Rectal smooth muscle tissue (tissue), 1 donor: Measurements from ENCODE around the gene PER3.

Source experiments
- H3K27ac ChIP-seq: one replicate; pipeline ENCODE4 v1.7.0; 2013; ENCODE audit warnings: low read depth, low read length, inconsistent platforms
- H3K27me3 ChIP-seq: one replicate; pipeline ENCODE4 v1.7.0; 2013; ENCODE audit warnings: low read length; ENCODE audit not compliant: control insufficient read depth, insufficient read depth
- H3K36me3 ChIP-seq: one replicate; pipeline ENCODE4 v1.7.0; 2013; ENCODE audit warnings: low read length; ENCODE audit not compliant: control insufficient read depth, insufficient read depth
- H3K4me1 ChIP-seq: one replicate; pipeline ENCODE4 v1.7.0; 2013; ENCODE audit warnings: low read length; ENCODE audit not compliant: control insufficient read depth, insufficient read depth
- H3K4me3 ChIP-seq: one replicate; pipeline ENCODE4 v1.7.0; 2013; ENCODE audit warnings: low read length
- H3K9ac ChIP-seq: one replicate; pipeline ENCODE4 v1.7.0; 2013; ENCODE audit warnings: low read length

PER3 gene

DNA sequence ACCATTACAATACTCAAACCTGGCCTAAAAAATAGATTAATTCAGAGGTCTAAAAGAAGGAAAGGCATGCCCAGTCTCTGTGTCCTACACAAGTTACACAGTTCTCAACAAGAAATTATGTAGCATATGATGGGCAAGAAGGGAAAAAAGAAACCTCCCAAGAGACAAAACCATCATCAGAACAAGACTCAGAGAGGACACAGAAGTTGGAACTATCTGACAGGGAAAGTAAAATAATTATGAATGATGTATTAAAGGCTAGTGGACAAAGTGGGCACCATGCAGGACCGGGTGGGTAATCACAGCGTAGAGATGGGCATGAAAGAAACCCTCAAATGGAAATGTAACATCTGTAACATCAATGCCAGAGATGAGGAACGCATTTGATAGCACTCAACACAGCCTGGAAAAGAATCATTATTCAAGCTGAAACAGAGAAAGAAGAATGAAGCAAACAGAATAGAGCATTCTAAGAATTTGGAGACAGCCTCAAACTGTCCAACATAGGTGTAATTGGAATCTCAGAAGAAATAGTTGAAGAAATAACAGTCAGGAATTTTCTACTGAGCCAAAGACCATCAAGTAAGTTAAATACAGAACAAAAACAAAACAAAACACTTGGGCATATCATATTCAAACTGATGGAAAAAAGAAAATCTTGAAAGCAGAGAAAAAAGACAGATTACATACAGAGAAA lies 29.7 kb downstream of the PER3 start:
- H3K36me3 ChIP-seq, result peaks cover 26% of the 10 kb centered on the region
- H3K27me3 ChIP-seq, result no peaks in the 10 kb centered on the region
- H3K4me3 ChIP-seq, result no peak overlapping the region
- H3K9ac ChIP-seq, result no peak overlapping the region
- H3K27ac ChIP-seq, result no peak overlapping the region
- no peaks in the 10 kb centered on the region for H3K4me1 ChIP-seq

DNA sequence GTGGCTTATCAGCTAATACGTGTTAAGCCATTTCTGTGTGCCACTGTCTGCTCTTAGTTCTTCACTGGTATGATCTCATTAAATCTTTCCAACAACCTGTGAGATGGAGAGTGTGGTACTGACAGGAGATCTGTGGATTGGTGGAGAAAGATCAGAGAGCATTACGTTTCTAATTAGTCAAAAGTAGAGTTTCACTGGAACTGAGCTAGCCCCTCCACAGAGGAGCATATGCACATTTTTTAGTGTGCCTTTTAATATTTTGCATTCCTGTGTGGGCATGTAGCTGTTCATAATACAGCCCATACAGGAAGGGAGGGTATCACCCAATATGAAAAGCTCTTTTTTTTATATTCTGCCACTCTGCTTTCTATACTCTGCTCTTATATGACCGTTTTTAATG lies 37.2 kb downstream of the PER3 start:
- Histone ChIP-seq H3K9ac (no peak overlapping the region), H3K4me3 (no peak overlapping the region), H3K4me1 (no peaks in the 10 kb centered on the region), H3K36me3 (peaks cover 16% of the 10 kb centered on the region), H3K27me3 (no peaks in the 10 kb centered on the region), H3K27ac (no peak overlapping the region)

- Histone ChIP-seq H3K4me3 (no peak overlapping the region), H3K27me3 (no peaks in the 10 kb centered on the region), H3K9ac (no peak overlapping the region), H3K27ac (no peak overlapping the region), H3K36me3 (peaks cover 25% of the 10 kb centered on the region), H3K4me1 (no peaks in the 10 kb centered on the region)
Observed at GRCh38 chr1:7824701-7825100, 40.6 kb downstream of the PER3 start.

DNA sequence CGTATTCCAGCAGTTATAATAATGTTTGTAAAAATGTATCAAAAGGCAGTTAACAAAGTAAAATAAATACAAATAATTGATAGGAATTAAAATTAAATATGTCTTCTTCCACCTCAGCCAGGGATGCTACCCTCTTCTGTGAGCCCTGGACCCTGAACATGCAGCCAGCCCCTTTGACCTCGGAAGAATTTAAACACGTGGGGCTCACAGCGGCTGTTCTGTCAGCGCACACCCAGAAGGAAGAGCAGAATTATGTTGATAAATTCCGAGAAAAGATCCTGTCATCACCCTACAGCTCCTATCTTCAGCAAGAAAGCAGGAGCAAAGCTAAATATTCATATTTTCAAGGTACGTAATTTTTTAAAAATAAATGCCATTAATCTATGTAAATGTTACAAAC lies 42.3 kb downstream of the PER3 start:
- Histone ChIP-seq H3K36me3 (peaks cover 20% of the 10 kb centered on the region), H3K9ac (no peak overlapping the region), H3K4me1 (no peaks in the 10 kb centered on the region), H3K27ac (no peak overlapping the region), H3K27me3 (no peaks in the 10 kb centered on the region), H3K4me3 (no peak overlapping the region)

DNA sequence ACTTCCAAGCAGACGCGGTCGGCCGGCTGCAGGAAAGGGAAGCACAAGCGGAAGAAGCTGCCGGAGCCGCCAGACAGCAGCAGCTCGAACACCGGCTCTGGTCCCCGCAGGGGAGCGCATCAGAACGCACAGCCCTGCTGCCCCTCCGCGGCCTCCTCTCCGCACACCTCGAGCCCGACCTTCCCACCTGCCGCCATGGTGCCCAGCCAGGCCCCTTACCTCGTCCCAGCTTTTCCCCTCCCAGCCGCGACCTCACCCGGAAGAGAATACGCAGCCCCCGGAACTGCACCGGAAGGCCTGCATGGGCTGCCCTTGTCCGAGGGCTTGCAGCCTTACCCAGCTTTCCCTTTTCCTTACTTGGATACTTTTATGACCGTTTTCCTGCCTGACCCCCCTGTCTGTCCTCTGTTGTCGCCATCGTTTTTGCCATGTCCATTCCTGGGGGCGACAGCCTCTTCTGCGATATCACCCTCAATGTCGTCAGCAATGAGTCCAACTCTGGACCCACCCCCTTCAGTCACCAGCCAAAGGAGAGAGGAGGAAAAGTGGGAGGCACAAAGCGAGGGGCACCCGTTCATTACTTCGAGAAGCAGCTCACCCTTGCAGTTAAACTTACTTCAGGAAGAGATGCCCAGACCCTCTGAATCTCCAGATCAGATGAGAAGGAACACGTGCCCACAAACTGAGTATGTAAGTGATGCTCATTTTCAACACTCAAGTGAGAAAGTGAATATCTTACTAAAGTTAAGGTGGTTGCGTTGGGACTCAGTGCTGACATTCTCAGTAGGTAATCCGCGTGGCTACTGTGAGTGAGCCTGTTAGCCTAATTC lies 43.2 kb downstream of the PER3 start:
- peaks cover 15% of the 10 kb centered on the region for H3K36me3 ChIP-seq
- H3K27me3 ChIP-seq, result no peaks in the 10 kb centered on the region
- no peak overlapping the region for H3K9ac ChIP-seq
- H3K4me1 ChIP-seq, result no peaks in the 10 kb centered on the region
- H3K27ac ChIP-seq, result no peak overlapping the region
- no peak overlapping the region for H3K4me3 ChIP-seq

GRCh38 chr1:7831458-7831857 lies 47.4 kb downstream of the PER3 start:
- no peak overlapping the region for H3K27ac ChIP-seq
- H3K4me1 ChIP-seq, result no peaks in the 10 kb centered on the region
- peaks cover 12% of the 10 kb centered on the region for H3K36me3 ChIP-seq
- H3K4me3 ChIP-seq, result no peak overlapping the region
- no peak overlapping the region for H3K9ac ChIP-seq
- no peaks in the 10 kb centered on the region for H3K27me3 ChIP-seq

- Histone ChIP-seq H3K4me3 (no peak overlapping the region), H3K27me3 (no peaks in the 10 kb centered on the region), H3K4me1 (no peaks in the 10 kb centered on the region), H3K36me3 (peaks cover 10% of the 10 kb centered on the region), H3K27ac (no peak overlapping the region), H3K9ac (no peak overlapping the region)
Observed at GRCh38 chr1:7833035-7833434, 48.9 kb downstream of the PER3 start.

DNA sequence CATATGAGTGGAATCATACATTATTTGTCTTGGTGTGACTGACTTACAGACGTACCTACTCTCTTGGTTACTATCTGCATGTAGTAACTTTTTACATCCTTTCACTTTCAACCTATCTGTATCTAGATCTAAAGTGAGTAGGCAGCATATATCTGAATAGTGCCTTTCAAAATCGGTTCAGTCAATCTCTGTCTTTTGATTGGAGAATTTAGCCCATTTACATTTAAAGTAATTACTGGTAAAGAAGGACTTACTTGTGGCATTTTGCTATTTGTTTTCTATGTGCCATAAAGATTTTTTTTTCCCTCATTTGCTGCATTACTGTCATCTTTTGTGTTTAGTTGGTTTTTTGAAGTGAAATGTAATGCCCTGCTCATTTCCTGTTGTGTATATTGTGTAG lies 54.6 kb downstream of the PER3 start:
- Histone ChIP-seq H3K36me3 (peaks cover 13% of the 10 kb centered on the region), H3K27me3 (no peaks in the 10 kb centered on the region), H3K4me3 (no peak overlapping the region), H3K4me1 (no peaks in the 10 kb centered on the region), H3K27ac (no peak overlapping the region), H3K9ac (no peak overlapping the region)

GRCh38 chr1:7839526-7839925 lies 55.4 kb downstream of the PER3 start:
- H3K36me3 ChIP-seq, result peaks cover 13% of the 10 kb centered on the region
- no peaks in the 10 kb centered on the region for H3K4me1 ChIP-seq
- no peak overlapping the region for H3K4me3 ChIP-seq
- H3K27me3 ChIP-seq, result no peaks in the 10 kb centered on the region
- no peak overlapping the region for H3K27ac ChIP-seq
- no peak overlapping the region for H3K9ac ChIP-seq

- no peaks in the 10 kb centered on the region for H3K4me1 ChIP-seq
- H3K36me3 ChIP-seq, result peaks cover 9% of the 10 kb centered on the region
- H3K4me3 ChIP-seq, result no peak overlapping the region
- H3K27me3 ChIP-seq, result no peaks in the 10 kb centered on the region
- no peak overlapping the region for H3K9ac ChIP-seq
- H3K27ac ChIP-seq, result no peak overlapping the region
Observed at GRCh38 chr1:7842517-7842916, 58.4 kb downstream of the PER3 start.

- no peaks in the 10 kb centered on the region for H3K4me1 ChIP-seq
- no peaks in the 10 kb centered on the region for H3K27me3 ChIP-seq
- H3K36me3 ChIP-seq, result no peaks in the 10 kb centered on the region
- H3K9ac ChIP-seq, result no peak overlapping the region
- no peak overlapping the region for H3K4me3 ChIP-seq
- no peak overlapping the region for H3K27ac ChIP-seq
Observed at GRCh38 chr1:7845761-7846160, 61.7 kb downstream of the PER3 start.

DNA sequence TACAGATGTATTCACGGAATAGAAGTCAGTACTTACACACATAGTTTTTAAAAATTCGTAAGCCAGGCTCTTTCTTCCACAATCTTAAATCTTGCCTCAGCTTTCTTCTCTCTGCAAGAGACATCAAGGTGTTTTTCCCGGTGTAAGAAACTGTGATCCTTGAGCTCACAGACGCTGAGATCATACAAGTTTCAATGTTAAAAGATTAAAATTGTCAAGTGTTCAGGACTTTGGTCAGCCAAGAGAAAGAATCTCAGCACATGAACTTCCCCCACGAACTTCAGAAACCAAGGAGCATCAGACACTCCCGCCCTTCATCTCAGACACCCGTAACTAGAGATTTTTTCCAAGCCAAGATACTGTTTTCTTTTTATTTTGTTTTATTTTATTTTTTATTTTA lies 62.6 kb downstream of the PER3 start:
- peaks cover 2% of the 10 kb centered on the region for H3K36me3 ChIP-seq
- H3K27me3 ChIP-seq, result no peaks in the 10 kb centered on the region
- H3K4me3 ChIP-seq, result no peak overlapping the region
- no peaks in the 10 kb centered on the region for H3K4me1 ChIP-seq
- H3K9ac ChIP-seq, result no peak overlapping the region
- H3K27ac ChIP-seq, result no peak overlapping the region

DNA sequence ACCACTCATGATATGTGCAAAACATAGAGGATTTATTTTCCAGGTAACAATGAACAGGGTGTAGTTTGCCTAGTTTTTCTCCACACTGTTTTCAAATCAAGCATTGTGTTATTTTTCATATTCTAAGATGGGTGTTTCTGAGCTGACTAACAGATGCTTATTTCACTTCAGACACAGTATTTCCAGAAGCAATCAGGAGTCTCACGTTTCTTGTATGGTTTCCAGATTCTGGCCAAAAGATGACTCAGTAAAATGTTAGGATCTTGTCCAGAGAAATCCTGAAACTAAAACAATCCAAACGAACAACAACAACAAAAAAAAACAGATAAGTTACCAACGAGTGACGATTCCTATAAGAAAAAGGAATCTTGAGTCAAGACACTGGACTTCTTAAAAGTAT lies 63.5 kb downstream of the PER3 start:
- Histone ChIP-seq H3K4me1 (no peaks in the 10 kb centered on the region), H3K9ac (no peak overlapping the region), H3K36me3 (peaks cover 2% of the 10 kb centered on the region), H3K27ac (no peak overlapping the region), H3K27me3 (no peaks in the 10 kb centered on the region), H3K4me3 (no peak overlapping the region)
